K562 (cell line): ENCODE data around the gene PTHLH.

ENCODE experiments used
- CREB3L1 ChIP-seq: fragments of 450-650 bp; IDR thresholded peaks from 2 replicates; pipeline ENCODE4 v1.6.1; 2014; ENCODE audit warnings: low read depth, mild to moderate bottlenecking, moderate library complexity, borderline replicate concordance
- ELF2 ChIP-seq: fragments of 250-450 bp; sonication (Bioruptor Pico); IDR thresholded peaks from 2 replicates; pipeline ENCODE4 v1.5.0; 2021; ENCODE audit warnings: mild to moderate bottlenecking
- PHB2 ChIP-seq: fragments of 450-650 bp; IDR thresholded peaks from 2 replicates; pipeline ENCODE4 v1.6.1; 2017; ENCODE audit warnings: low read depth
- PHF8 ChIP-seq: fragments of 200-600 bp; sonication (generic); IDR thresholded peaks from 2 replicates; pipeline ENCODE4 v1.6.1; 2012; ENCODE audit warnings: mixed run types, mild to moderate bottlenecking, inconsistent platforms, low read length, moderate library complexity, borderline replicate concordance
- SMAD4 ChIP-seq: fragments of 250-450 bp; sonication (Bioruptor Pico); conservative IDR thresholded peaks from 2 replicates; pipeline ENCODE4 v1.8.0; 2021; ENCODE audit warnings: inconsistent platforms, mild to moderate bottlenecking, moderate library complexity
- ZKSCAN1 ChIP-seq: fragments of 150-350 bp; IDR thresholded peaks from 2 replicates; pipeline ENCODE4 v1.6.1; 2016; ENCODE audit warnings: low read depth, low read length
- TF ChIP-seq, protein P1 (sequence below), 2 experiments: fragments of 450-650 bp in 1 of 2; sonication (generic) in 1 of 2; formaldehyde crosslinking in 1 of 2; IDR thresholded peaks in 1 of 2; conservative IDR thresholded peaks in 1 of 2; 2 replicates each; pipeline versions ENCODE4 v1.6.1 to v1.8.1; 2016 to 2023; ENCODE audit warnings: mild to moderate bottlenecking in 2 of 2, moderate library complexity in 2 of 2, inconsistent platforms in 1 of 2, missing genetic modification reagents in 1 of 2

GRCh38 chr12:27996761-27997160 lies 24.2 kb upstream of the PTHLH start:
- TF ChIP-seq SMAD4 (CRISPR knock-in tag) = no peak
- no peak for TF ChIP-seq ELF2 (CRISPR knock-in tag)
- no peak for TF ChIP-seq PHB2
- TF ChIP-seq PHF8 = no peak
- TF ChIP-seq, protein P1, sequence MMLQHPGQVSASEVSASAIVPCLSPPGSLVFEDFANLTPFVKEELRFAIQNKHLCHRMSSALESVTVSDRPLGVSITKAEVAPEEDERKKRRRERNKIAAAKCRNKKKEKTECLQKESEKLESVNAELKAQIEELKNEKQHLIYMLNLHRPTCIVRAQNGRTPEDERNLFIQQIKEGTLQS (IDR thresholded peaks at IDR 0.05) = no peak
- TF ChIP-seq, protein P1 (CRISPR knock-in tag; conservative IDR thresholded peaks at IDR 0.05) = no peak
- no peak for TF ChIP-seq CREB3L1
- no peak for TF ChIP-seq ZKSCAN1
